ENCODE data around the gene GNAL. TPM values are rescaled to one million over a fixed set of nuclear protein-coding genes. Genes with fewer than 3 reads are reported as not detected.
A peak's percentile ranks its signal among the peaks of the same experiment; 100 is the strongest.

The GNAL gene
- total RNA-seq, 1 donor from 2014 or later, result 1.1 TPM

DNA sequence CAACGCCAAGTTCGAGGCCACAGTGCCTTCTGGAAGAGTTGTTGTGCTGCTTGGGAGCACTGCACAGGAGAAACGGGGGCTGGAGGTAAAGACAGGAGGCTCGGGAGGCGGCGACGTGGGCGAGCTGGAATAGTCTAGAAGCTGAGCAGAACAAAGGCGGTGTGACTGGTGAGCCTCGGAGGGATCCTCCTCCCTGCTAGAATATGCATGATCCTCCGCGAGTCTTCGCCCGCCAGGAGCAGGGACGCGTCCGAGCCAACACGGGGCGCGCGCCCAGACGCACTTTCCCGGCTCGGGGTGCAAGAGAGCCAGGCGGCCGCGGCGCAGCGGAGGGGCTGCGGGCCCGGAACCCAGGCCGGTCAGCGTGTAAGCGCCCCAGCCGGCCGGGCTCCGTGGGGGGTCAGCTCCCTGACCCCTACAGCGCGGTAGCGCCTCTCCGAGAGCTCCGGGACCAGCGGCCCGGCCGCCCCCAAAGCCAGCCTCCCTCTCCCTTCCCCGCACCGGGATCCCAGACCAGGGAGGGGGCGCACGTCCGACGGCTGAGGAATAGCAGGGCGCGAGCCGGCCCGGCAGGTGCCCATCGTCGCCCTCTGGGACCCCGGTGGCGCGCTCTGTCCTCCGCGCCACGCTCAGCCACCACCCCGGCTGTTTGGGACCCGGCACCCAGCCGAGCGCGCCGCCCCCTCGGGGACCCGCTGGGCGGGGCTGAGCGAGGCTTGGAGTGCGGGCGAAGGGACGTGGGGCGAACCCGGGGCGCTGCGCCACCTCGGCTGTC, 62.5 kb downstream of the GNAL start:
- Histone ChIP-seq H3K27ac (replicated peaks) (no peak overlapping the region), H3K4me3 (peak overlapping the region; percentile 54), H3K4me1 (peaks cover 18% of the 10 kb centered on the region), H3K36me3 (no peaks in the 10 kb centered on the region), H3K9me3 (replicated peaks) (no peaks in the 10 kb centered on the region), H3K27me3 (ENCODE audit: low read depth) (peaks cover 70% of the 10 kb centered on the region)
- DNase-seq, result no peak
- TF ChIP-seq, protein P1, sequence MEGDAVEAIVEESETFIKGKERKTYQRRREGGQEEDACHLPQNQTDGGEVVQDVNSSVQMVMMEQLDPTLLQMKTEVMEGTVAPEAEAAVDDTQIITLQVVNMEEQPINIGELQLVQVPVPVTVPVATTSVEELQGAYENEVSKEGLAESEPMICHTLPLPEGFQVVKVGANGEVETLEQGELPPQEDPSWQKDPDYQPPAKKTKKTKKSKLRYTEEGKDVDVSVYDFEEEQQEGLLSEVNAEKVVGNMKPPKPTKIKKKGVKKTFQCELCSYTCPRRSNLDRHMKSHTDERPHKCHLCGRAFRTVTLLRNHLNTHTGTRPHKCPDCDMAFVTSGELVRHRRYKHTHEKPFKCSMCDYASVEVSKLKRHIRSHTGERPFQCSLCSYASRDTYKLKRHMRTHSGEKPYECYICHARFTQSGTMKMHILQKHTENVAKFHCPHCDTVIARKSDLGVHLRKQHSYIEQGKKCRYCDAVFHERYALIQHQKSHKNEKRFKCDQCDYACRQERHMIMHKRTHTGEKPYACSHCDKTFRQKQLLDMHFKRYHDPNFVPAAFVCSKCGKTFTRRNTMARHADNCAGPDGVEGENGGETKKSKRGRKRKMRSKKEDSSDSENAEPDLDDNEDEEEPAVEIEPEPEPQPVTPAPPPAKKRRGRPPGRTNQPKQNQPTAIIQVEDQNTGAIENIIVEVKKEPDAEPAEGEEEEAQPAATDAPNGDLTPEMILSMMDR (IDR thresholded peaks at IDR 0.05; ENCODE audit: borderline replicate concordance), result no peak
- intact Hi-C loops (cut with micrococcal nuclease), result no loop called here

DNA sequence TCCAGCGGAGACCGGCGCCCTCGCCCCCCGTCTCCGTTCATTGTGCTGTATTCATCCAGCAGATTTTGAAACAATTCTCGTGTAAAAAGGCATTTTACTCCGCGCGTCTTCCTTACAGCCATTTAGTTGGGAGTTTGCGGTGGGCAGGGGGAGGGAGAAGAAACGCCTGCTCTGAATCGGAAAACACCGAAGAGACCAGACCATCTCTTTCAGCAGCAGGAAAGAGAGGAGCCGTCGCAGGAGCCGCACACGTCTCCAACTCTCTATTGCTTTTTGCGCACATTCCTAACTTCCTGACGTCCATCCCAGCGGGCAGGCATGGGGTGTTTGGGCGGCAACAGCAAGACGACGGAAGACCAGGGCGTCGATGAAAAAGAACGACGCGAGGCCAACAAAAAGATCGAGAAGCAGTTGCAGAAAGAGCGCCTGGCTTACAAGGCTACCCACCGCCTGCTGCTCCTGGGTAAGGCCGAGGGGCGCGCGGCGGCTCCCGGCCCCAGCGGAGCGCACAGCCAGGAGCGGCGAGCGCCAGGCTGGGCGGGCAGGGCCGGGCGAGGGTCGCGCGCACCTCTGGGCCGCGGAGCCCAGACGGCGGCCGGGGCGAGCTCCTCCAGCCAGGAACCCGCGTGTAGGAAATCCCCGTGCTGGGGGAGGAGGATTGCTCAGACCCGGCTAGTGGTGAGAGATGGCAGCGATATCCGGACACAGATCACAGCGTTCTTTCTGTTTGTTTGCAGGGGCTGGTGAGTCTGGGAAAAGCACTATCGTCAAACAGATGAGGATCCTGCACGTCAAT, 63.2 kb downstream of the GNAL start:
- Histone ChIP-seq H3K27me3 (ENCODE audit: low read depth) (peaks cover 66% of the 10 kb centered on the region), H3K4me3 (peak overlapping the region; percentile 54), H3K9me3 (replicated peaks) (no peaks in the 10 kb centered on the region)

GRCh38 chr18:11754979-11755378, 65.9 kb downstream of the GNAL start:
- Histone ChIP-seq H3K36me3 (no peaks in the 10 kb centered on the region), H3K9me3 (replicated peaks) (no peaks in the 10 kb centered on the region), H3K27ac (replicated peaks) (no peak overlapping the region), H3K4me1 (peaks cover 18% of the 10 kb centered on the region), H3K4me3 (no peak overlapping the region), H3K27me3 (ENCODE audit: low read depth) (peaks cover 42% of the 10 kb centered on the region)
- intact Hi-C loops (cut with micrococcal nuclease), result no loop called here
- DNase-seq, result no peak
- TF ChIP-seq, protein P1 (IDR thresholded peaks at IDR 0.05; ENCODE audit: borderline replicate concordance), result no peak

More for the DNA sequence above, 63.2 kb downstream of the GNAL start:
- Histone ChIP-seq H3K36me3 (no peaks in the 10 kb centered on the region), H3K4me1 (peaks cover 18% of the 10 kb centered on the region), H3K27ac (replicated peaks) (no peak overlapping the region)
- no peak for DNase-seq
- intact Hi-C loops (cut with micrococcal nuclease), result no loop called here
- TF ChIP-seq, protein P1 (IDR thresholded peaks at IDR 0.05; ENCODE audit: borderline replicate concordance), result no peak

DNA sequence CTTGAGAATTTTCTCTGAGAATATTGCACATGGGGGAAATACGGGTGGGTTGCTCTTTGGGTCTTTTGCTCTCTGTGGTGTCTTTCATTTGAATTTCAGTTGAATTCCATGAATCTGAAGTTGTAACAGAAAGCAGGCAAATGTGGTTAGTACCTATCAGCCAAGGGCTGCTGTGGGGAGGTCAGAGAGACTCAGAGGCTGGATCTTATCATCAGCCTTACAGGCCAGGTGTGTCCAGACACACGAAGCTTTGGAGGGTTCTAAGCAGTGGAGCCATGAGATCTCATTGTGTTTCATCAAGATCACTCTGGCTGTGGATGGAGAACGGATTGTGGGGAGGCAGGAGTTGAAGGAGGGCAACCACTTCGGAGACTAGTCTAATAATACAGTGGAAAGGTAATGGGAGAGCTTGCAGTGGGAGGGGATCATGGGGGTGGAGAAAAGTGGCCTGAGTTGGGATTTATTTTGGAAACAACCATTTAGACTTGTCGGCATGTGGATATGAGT, 68.1 kb downstream of the GNAL start:
- DNase-seq, result no peak
- TF ChIP-seq, protein P1 (IDR thresholded peaks at IDR 0.05; ENCODE audit: borderline replicate concordance), result no peak
- no peaks in the 10 kb centered on the region for H3K9me3 ChIP-seq (replicated peaks)
- no peak overlapping the region for H3K4me3 ChIP-seq
- peaks cover 20% of the 10 kb centered on the region for H3K27me3 ChIP-seq (ENCODE audit: low read depth)
- no peaks in the 10 kb centered on the region for H3K36me3 ChIP-seq
- H3K4me1 ChIP-seq, result peaks cover 7% of the 10 kb centered on the region
- H3K27ac ChIP-seq (replicated peaks), result no peak overlapping the region
- intact Hi-C loops (cut with micrococcal nuclease), result no loop called here

DNA sequence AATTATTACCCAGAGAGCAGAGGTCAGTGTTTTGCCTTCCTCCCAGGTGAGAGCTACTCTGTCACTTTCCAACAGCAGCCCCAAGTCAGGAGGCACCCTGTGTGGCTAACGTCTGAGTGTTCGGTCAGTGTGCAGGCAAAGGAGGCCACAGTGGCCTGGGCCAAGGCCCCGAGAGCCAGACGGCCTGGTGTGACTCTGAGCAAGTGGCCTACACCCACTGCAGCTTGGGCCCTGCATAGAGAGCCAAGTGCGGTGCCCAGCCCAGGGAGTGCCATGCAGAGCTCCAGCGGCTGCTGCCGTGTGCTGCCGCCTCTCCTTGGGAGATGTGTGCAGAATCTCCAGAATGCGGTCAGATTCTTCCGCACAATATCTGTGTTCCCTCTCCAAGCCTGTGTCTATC, 70.4 kb downstream of the GNAL start:
- no peaks in the 10 kb centered on the region for H3K9me3 ChIP-seq (replicated peaks)
- TF ChIP-seq, protein P1 (IDR thresholded peaks at IDR 0.05; ENCODE audit: borderline replicate concordance), result no peak
- no peaks in the 10 kb centered on the region for H3K36me3 ChIP-seq
- no peaks in the 10 kb centered on the region for H3K27me3 ChIP-seq (ENCODE audit: low read depth)
- no peak overlapping the region for H3K4me3 ChIP-seq
- H3K27ac ChIP-seq (replicated peaks), result no peak overlapping the region
- no peak for DNase-seq
- no peaks in the 10 kb centered on the region for H3K4me1 ChIP-seq
- intact Hi-C loops (cut with micrococcal nuclease), result no loop called here

Data from left ventricle myocardium inferior (tissue), 1 donor.